Transverse colon (tissue), 4 donors: ENCODE results near the gene NUAK2. TPM values are rescaled to one million over a fixed set of nuclear protein-coding genes. Genes with fewer than 3 reads are reported as not detected.
A peak's percentile ranks its signal among the peaks of the same experiment; 100 is the strongest.

Source experiments
- DNase-seq: peaks from one replicate; pipeline ENCODE4 v3.0.0-alpha.2; 2019
- H3K27ac ChIP-seq, 4 donors: fragments of 200-600 bp; sonication (generic); 2 replicates each; pipeline ENCODE4 v1.5.1; 2016 to 2018; ENCODE audit warnings: inconsistent platforms in 4 of 4
- H3K27me3 ChIP-seq: fragments of 200-600 bp; sonication (generic); 2 replicates; pipeline ENCODE4 v1.5.1; 2017; ENCODE audit warnings: inconsistent platforms
- H3K36me3 ChIP-seq, 4 donors: fragments of 200-600 bp; sonication (generic); 2 replicates each; pipeline ENCODE4 v1.5.1; 2017 to 2019; ENCODE audit warnings: inconsistent platforms in 4 of 4
- H3K4me1 ChIP-seq, 4 donors: fragments of 200-600 bp; sonication (generic); 2 replicates each; pipeline ENCODE4 v1.5.1; 2017 to 2020; ENCODE audit warnings: inconsistent platforms in 4 of 4
- H3K4me3 ChIP-seq, 4 donors: fragments of 200-600 bp; sonication (generic); 1 replicate in 1 of 4; 2 replicates in 3 of 4; pipeline versions ENCODE4 v1.5.1 to v1.6.1; 2017 to 2019; ENCODE audit warnings: inconsistent platforms in 4 of 4
- H3K9me3 ChIP-seq, 2 donors: fragments of 200-600 bp; sonication (generic); 2 replicates each; pipeline ENCODE4 v1.5.1; 2017 to 2019; ENCODE audit warnings: inconsistent platforms in 2 of 2
- EP300 ChIP-seq: sonication (generic); formaldehyde crosslinking; IDR thresholded peaks from one replicate; pipeline ENCODE4 v1.6.1; 2017; ENCODE audit warnings: antibody characterized with exemption, low read depth
- POLR2A ChIP-seq: fragments of 450-650 bp; IDR thresholded peaks from one replicate; pipeline ENCODE4 v1.6.1; 2016; ENCODE audit warnings: antibody characterized with exemption, mild to moderate bottlenecking, moderate library complexity
- POLR2AphosphoS5 ChIP-seq, 3 donors: sonication (generic); formaldehyde crosslinking; IDR thresholded peaks; one replicate each; pipeline ENCODE4 v1.6.1; 2016; ENCODE audit warnings: antibody characterized with exemption in 3 of 3
- WGBS, 2 donors: methylation state at CpG; one replicate each; pipeline ENCODE4 v1.1.5; 2018; ENCODE audit warnings: low coverage in 1 of 2; 5-methylcytosine and 5-hydroxymethylcytosine counted together
- in situ Hi-C, 4 donors: fragments of 200-750 bp; cut with MboI; loops; one replicate each; pipeline versions ENCODE4 v1.15.0 to v1.15.1; 2017; ENCODE audit warnings: low sequenced_read_pairs in 3 of 4, low pct_ligation_motif_present in 1 of 4, low pct_unique_long_range_greater_than_20kb in 1 of 4
- intact Hi-C: fragments of 100-400 bp; cut with DNase I; formaldehyde crosslinking; loops from one replicate; pipeline ENCODE4 v1.15.1; 2023; ENCODE audit warnings: low total_unique reads
- total RNA-seq, 4 donors: library from RNA; depleted of rRNA; stranded (reverse); fragments of >200 nt; gene quantifications; one replicate each; pipeline ENCODE4 v1.1.0, GENCODE V29; 2016
- TF ChIP-seq, protein P1 (sequence below), 5 experiments: fragments of 200-600 bp in 3 of 5; fragments of 450-650 bp in 2 of 5; sonication (generic) in 3 of 5; IDR thresholded peaks; 1 replicate in 2 of 5; 2 replicates in 3 of 5; pipeline ENCODE4 v1.5.1; 2016 to 2017; ENCODE audit warnings: antibody characterized with exemption in 5 of 5, inconsistent platforms in 3 of 5, mild to moderate bottlenecking in 2 of 5, moderate library complexity in 1 of 5

The NUAK2 gene
- total RNA-seq, 4 donors from 2014 or later: 12.5 to 46.8 (median 24.4) TPM

DNA sequence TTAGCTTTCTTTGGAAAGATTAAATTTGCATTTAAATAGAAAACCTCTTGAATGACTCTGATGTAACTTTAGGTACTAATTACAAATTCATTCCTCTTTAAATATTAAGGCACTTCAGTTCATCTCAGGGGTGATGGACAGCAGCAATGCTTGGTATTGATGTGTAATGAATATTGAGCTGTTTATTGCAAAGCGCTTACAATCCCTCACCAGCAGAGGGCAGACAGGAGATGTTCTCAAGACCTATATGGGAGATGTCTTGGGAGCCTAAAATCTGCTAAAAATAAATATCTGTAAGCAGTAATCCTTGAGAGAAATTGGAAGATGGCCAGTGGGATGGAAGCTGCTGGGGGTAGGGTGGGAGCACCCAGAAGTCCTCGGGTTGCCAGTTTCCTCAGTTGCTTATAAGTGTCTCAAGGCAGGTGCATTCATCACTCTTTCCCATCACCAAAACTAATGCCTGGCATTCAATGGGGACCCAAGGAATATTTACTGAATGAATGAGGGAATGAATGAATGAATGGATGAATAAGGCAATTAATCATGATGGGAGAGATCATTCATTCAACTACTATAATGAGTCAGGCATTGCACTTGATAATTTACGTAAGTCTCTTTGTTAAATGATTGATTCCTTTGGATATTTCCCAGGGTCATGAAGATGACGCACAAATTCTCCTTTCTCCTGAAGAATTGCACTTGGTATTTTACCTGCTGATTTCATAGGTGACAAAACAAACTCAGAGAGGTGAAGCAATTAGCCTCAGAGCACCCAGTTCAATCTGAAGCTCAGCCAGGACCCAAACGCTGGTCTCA, 32.9 kb upstream of the NUAK2 start:
- H3K9me3 ChIP-seq: no peaks in the 10 kb centered on the region
- no peak overlapping the region for H3K4me3 ChIP-seq
- in situ Hi-C loops: no loop called here
- no peaks in the 10 kb centered on the region for H3K36me3 ChIP-seq
- H3K27ac ChIP-seq: peak overlapping the region; percentile 19 to 62 (median 40)
- H3K4me1 ChIP-seq: peaks cover 4 to 31% (median 12%) of the 10 kb centered on the region in 4 donors
- TF ChIP-seq, protein P1, sequence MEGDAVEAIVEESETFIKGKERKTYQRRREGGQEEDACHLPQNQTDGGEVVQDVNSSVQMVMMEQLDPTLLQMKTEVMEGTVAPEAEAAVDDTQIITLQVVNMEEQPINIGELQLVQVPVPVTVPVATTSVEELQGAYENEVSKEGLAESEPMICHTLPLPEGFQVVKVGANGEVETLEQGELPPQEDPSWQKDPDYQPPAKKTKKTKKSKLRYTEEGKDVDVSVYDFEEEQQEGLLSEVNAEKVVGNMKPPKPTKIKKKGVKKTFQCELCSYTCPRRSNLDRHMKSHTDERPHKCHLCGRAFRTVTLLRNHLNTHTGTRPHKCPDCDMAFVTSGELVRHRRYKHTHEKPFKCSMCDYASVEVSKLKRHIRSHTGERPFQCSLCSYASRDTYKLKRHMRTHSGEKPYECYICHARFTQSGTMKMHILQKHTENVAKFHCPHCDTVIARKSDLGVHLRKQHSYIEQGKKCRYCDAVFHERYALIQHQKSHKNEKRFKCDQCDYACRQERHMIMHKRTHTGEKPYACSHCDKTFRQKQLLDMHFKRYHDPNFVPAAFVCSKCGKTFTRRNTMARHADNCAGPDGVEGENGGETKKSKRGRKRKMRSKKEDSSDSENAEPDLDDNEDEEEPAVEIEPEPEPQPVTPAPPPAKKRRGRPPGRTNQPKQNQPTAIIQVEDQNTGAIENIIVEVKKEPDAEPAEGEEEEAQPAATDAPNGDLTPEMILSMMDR (IDR thresholded peaks at IDR 0.05): peak; percentile 83 to 92 (median 87)
- TF ChIP-seq POLR2AphosphoS5 (IDR thresholded peaks at IDR 0.05): no peak
- intact Hi-C loops: loop anchor here (10.0 kb wide), 1 partner anchor 80 kb away; no protein-coding TSS in a partner anchor
- WGBS, 2 donors: 19 to 26% methylated on average over 3 to 5 of the region's 5 CpGs
- peak; percentile 62 for DNase-seq
- H3K27me3 ChIP-seq: no peaks in the 10 kb centered on the region

DNA sequence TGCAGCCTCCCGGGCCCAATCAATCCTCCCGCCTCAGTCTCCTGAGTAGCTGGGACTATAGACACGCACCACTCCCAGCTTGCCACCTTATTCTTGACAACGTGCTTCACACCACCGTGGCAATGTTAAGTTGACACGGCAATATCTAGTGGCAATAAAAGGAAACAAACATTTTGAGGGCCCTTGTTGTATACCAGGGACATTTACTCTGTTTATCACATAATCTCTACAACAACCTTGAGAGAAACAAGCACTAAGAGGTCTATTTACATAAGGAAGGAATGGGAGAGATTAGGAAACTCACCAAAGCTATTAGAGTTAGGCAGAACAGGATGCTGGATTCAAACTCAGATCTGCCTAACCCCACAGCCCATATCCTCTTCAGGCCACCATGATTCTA, 32.1 kb upstream of the NUAK2 start:
- Histone ChIP-seq H3K27ac (peak overlapping the region in 1 of 4 donors; percentile 62), H3K36me3 (no peaks in the 10 kb centered on the region), H3K9me3 (no peaks in the 10 kb centered on the region), H3K4me3 (no peak overlapping the region), H3K4me1 (peaks cover 4 to 31% (median 12%) of the 10 kb centered on the region in 4 donors), H3K27me3 (no peaks in the 10 kb centered on the region)
- intact Hi-C loops: loop anchor here (10.0 kb wide), 1 partner anchor 81 kb away; no protein-coding TSS in a partner anchor
- no peak for TF ChIP-seq POLR2AphosphoS5 (IDR thresholded peaks at IDR 0.05)
- TF ChIP-seq, protein P1 (IDR thresholded peaks at IDR 0.05): no peak
- TF ChIP-seq EP300: no peak
- no peak for TF ChIP-seq POLR2A
- in situ Hi-C loops: no loop called here
- 49 to 67% methylated on average over 3 to 6 of the region's 6 CpGs for WGBS, 2 donors
- DNase-seq: no peak

DNA sequence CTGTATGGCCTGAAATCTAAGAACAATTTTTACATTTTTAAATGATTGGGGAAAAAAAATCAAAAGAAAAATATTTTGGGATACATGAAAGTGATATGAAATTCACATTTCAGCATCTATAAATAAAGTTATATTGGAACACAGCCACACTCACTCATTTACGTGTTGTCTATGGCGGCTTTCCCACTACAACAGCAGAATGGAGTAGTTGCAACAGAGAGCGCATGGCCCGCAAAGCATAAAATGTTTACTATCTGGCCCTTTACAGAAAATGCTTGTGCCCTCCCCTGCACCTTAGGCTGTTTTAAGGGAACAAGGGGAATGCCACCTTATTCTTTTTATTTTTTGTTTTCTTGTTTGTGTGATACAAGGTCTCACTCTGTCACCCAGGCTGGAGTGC, 31.6 kb upstream of the NUAK2 start:
- in situ Hi-C loops: no loop called here
- Histone ChIP-seq H3K4me1 (peaks cover 4 to 31% (median 12%) of the 10 kb centered on the region in 4 donors), H3K27me3 (no peaks in the 10 kb centered on the region), H3K4me3 (no peak overlapping the region), H3K27ac (no peak overlapping the region), H3K9me3 (no peaks in the 10 kb centered on the region), H3K36me3 (no peaks in the 10 kb centered on the region)
- TF ChIP-seq EP300 (no peak), POLR2A (no peak), POLR2AphosphoS5 (IDR thresholded peaks at IDR 0.05) (no peak)
- TF ChIP-seq, protein P1 (IDR thresholded peaks at IDR 0.05): no peak
- intact Hi-C loops: loop anchor here (10.0 kb wide), 1 partner anchor 82 kb away; no protein-coding TSS in a partner anchor
- no peak for DNase-seq
- 89 to 90% methylated on average over 4 of the region's 4 CpGs for WGBS, 2 donors

DNA sequence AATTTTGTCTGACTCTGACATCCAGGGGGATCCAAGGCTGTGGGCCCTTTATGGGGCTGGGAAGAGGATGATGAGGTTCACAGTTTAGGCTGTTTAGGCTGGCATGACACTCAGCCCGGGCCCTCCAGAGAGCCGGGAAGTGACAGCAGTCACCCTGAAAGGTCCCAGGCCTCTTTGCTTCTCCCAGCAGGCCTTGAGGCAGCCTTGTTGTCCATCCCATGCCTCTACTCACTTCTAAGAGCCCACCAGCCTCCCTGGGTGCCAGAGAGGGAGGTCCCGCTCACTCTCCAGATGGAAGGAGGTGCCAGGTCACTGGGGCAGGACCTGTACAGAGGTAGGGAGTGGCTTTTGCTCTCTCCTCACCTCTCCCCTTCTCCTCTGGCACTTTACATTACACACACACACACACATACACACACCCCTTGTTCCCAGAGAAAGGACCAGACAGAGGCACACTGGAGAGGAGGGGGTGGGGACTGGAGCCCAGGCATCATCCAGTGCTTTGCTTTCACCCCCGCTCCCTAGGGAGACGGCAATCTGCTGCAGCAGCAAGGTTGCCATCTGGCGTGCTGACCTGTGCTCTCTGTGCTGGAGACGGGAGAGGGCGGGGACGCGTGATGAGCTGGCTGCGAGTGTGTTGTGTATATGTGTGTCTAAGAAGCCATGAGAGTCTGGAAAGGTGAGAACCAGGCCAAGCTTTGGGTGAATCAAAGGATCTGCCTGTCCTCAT, 30.6 kb upstream of the NUAK2 start:
- Histone ChIP-seq H3K9me3 (no peaks in the 10 kb centered on the region), H3K4me3 (no peak overlapping the region), H3K27ac (peak overlapping the region in 3 of 4 donors; percentile 19 to 51 (median 22)), H3K36me3 (no peaks in the 10 kb centered on the region), H3K4me1 (peaks cover 4 to 31% (median 12%) of the 10 kb centered on the region in 4 donors), H3K27me3 (peaks cover 6% of the 10 kb centered on the region)
- intact Hi-C loops (loop anchor here (10.0 kb wide), 1 partner anchor 83 kb away; no protein-coding TSS in a partner anchor), in situ Hi-C loops (no loop called here)
- peak; percentile 66 for DNase-seq
- 56 to 80% methylated on average over 2 to 11 of the region's 11 CpGs for WGBS, 2 donors
- peak in 1 of 3 donors; percentile 24 for TF ChIP-seq POLR2AphosphoS5 (IDR thresholded peaks at IDR 0.05)
- no peak for TF ChIP-seq POLR2A
